GM21825 (cell line): ENCODE data around the gene OR10A4.
"Not testable (repeated sequence)": the region's sequence is repeated elsewhere in the genome, so short reads cannot be mapped to it uniquely, and the experiment has no call there.

Source experiments
- ATAC-seq: cut with Tn5 transposase; IDR thresholded peaks from one replicate; pipeline ENCODE4 v1.9.1; 2021; ENCODE audit warnings: mild to moderate bottlenecking, moderate library complexity; ENCODE audit not compliant: unreplicated experiment

The OR10A4 gene, protein sequence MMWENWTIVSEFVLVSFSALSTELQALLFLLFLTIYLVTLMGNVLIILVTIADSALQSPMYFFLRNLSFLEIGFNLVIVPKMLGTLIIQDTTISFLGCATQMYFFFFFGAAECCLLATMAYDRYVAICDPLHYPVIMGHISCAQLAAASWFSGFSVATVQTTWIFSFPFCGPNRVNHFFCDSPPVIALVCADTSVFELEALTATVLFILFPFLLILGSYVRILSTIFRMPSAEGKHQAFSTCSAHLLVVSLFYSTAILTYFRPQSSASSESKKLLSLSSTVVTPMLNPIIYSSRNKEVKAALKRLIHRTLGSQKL

DNA sequence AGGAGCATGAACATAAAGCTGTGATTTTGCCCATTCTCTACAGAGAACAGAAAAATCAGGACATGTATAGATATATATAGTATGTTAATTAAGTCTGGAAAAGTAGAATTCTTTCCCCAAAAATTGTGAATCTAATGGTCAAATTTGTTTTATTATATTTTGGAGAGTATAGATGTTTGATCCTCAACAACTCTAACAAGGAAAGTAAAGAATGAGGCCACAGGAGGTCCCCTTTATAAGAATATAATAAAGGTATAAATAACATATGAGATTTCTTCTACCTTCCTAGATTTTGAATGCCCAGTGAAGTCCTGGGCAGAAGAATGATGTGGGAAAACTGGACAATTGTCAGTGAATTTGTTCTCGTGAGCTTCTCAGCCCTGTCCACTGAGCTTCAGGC is at the start of gene OR10A4:
Gene OR10A4 (plus strand): TSS at position 301 of the 400 bp plus-strand sequence. CDS start 23 bp downstream, at position 324.
- no peak for ATAC-seq

DNA sequence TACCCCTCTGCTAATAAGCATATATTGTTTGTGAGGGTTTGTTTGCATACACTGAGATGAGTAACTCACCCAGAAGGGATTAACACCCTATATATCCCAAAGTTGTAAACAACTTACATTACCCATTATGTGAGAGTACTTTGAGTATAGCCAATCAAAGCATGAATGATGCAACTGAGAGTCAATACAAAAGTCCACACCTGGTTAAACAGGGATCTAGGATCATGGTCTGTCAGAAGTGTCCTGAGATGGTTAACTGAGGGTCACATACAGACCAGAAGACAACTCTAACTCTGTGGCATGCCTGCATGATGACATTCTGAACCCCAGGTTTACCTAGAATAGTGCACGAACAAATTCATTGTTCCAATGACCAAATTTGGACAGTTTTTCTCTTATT is 48.3 kb upstream of the OR10A4 start:
- ATAC-seq, result no peak

DNA sequence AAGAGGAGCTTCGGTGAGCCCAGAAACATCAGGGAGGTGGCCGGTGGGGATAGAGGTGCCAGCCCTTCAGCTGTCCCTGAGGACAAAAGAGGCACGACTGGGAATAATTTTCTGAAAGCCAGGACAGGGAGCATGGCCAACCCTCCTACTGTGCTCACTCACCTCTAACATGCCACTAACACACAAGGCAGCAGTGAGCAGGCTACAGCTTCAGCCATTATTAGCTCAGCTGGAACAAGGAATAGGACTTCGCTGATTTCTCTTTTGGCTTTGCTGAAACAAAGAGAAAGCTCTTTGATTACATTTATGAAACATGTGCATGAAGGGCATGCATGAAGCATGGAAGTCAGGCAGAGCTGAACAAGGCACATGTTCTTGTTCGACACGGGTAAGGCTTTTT is 43.1 kb upstream of the OR10A4 start:
- no peak for ATAC-seq

DNA sequence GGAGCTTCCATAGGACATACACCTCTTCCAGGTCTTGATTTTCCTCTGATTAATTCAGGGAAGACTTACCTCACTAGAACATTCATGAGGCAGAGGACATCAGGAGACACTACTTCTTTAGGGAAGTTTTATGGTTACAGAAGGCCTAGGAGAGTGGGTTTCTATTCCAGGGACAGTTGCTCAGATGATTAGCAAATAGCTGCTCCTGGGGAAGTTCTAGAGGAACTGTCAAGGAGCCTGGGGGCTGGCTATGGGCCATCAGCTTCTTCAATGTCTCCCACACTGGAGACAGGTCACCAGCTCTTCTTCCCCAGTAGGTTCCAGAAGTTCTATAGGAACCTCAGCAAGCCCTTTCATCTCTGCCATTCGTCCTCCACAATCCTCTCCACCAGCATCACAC is 42.4 kb upstream of the OR10A4 start:
- ATAC-seq, result no peak

DNA sequence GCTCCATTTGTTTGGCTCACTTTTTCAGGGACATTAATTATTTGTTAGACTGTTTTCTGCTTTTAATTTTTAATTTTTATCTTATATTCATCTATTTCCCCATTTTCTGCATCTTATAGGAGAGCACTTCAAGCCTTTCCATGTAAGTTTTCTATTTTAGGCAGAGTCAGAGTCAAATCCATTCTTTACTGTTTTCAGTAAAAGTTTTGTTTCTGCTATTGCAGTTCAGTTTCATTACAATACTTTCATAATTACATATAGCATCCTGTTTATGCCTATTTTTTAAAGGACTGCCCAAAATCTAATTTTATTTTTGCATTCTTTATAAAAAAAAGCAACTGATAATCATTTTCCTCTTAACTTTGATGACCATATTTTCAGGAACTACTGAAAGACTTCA is 34.7 kb upstream of the OR10A4 start:
- ATAC-seq, result no peak

DNA sequence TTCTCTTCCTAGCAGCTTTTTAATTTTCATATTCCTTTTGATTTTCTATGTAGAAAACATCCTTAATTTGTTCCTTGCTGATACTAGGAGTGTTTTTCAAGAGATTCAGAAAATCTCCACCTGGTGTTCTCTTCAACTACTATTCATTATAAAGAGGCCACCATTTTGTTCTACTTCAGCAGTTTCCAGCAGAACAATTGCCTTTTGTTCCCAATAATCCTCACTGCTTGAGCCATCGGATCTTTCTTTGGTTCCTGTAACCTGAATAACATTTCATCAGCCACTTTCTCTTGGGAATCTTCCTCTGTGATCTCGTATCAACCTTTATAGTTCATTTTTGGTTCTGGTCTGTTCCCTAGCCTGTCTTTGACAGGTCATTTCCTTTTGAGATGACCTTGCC is 32.8 kb upstream of the OR10A4 start:
- ATAC-seq, result no peak

DNA sequence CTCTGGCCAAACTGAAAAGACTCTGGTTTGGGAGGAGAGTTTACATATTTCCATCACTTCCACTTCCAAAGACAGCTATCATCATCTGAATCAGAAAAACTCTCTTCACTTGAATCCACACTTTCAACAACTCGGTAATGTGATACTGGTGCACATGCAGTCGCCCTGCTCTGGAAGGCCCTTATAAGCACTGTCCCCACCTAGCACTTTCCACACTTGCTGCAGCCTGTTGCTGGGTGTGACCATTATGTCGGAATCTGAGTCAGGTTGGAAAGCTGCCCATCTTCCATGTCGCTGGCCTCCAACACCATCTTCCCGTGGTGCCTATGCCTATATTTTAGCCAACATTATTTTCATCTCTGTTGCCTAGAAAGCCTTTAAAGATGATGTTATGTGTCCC is 32.1 kb upstream of the OR10A4 start:
- ATAC-seq, result no peak

DNA sequence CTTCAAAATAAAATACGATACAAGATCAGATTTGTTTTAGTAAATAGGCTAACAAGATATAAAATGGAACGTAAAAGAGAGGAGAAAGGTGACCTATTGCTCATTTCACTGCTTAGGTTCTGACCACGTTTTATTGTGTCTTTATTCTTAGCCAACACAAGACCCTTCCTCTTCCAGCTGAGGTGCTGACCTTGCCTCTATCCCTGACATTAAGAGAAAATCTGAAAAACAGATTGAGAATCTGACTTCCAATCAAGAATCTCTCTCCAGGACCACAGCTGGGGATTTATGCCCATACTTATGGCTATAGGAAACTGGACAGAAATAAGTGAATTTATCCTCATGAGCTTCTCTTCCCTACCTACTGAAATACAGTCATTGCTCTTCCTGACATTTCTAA is 31.0 kb upstream of the OR10A4 start, which contains the start of gene OR10A5:
Gene OR10A5 (plus strand): TSS at position 301 of the 400 bp plus-strand sequence. CDS start 0 bp downstream, at position 301.
- ATAC-seq, result no peak

DNA sequence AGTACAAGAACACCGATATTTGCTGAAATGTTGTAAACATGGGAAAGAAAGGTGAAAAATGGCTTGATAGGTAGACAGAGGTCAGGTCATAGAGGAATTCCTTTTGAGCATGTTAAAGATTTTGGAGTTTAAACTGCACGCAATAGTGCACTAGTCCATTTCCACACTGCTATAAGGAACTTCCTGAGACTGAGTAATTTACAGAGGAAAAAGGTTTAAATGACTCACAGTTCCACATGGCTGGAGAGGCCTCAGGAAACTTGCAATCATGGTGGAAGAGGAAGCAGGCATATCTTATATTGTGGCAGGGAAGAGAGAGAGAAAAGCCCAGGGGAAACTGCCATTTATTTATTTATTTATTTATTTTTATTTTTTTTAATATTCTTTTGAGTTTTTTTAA is 25.9 kb upstream of the OR10A4 start:
- no peak for ATAC-seq

DNA sequence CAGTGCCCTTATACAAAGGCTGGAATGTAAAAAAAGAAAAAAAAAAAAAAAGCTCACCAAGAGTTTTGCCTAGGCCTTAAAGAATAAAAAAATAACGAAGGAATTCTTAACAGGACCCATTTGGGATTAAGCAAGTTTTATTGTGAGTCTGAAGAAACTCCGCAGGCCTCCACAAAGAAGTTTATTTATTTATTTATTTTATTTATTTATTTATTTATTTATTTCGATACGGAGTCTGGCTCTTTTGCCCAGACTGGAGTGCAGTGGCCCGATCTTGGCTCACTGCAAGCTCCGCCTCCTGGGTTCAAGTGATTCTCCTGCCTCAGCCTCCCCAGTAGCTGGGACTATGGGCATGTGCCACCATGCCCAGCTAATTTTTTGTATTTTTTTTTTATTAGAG is 21.6 kb upstream of the OR10A4 start:
- ATAC-seq, result not testable (repeated sequence)

DNA sequence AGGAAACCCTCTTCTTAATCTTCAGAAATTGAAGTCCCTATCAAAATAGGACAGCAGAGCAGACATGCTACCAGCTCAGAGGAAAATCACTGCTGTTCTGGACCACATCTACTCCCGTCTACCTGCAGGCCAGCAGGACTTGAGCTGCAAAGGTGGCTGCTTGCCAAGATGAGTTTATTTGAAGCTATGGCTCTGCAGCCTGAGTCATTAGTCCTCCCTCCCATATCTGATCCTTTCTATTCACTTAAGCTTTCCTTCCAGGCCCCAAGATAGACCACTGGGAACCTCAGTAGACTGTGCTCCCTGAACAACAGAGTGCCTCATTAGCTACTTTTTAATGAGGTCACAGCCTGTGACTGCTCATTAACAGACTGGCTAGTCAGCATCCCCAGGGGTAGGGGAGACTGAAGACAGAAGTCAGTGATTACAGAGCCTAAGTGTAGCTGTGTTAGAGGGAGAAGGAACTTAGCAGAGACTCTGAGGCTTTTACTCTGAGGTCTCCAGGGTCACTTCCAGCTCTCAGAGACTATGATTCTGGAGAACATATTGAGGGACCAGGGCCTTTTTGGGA is 20.4 kb upstream of the OR10A4 start:
- ATAC-seq, result no peak

DNA sequence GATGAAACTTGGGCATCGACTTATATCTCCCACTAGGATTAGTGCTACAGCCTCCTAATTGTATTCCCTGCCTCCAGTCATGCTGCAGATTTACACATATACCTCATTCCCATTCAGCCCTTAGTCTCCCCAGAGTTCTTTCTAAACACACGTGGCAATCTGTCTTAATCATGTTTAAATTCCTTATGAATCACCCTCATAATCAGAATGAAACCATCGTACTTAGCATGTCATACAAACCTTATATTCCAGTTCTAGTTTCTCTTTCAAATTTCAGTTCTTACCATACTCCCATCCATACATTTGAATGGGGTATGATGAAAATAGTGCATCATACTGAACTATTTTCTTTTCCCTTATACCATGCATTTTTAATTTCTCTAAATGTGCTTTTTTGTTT is 19.6 kb upstream of the OR10A4 start:
- ATAC-seq, result no peak

DNA sequence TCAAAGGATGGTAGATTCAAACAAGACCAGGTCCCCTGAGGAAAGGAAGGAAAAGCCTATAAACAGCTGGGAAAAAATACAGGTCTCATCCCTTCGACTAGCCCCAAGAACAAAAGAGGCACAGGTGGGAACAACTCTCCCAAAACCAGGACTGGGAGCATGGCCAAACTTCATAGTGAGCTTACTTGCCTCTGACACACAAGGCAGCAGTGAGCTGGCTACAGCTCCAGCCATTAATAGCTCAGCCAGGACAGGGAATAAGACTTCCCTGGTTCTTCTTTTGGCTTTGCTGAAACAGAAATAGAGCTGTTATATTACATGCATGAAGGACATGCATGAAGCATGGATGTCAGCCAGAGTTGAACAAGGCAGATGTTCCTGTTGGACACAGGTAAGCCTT is 13.5 kb upstream of the OR10A4 start, which contains the start of gene OR10A2:
Gene OR10A2 (plus strand): TSS at position 97 of the 400 bp plus-strand sequence. CDS start 6,698 bp downstream, outside the sequence.
- no peak for ATAC-seq

DNA sequence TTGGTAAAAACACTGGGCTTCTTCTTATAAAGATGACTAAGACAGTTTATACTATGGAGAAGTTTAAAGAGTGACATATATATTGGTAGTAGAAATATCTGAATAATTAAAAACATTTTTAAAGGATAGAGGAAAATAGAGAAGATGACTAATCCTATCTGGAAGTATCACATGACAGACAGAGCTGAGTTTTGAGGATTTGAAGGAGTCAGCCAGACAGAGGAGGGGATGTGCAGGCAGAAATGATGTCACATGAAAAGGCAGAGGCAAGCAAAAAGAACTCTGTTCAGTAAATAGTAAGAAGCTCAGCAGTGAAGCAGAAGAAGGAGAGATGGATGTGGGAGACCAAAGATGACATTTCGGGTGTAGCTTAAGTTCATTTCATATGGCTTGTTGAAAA is 12.0 kb upstream of the OR10A4 start:
- ATAC-seq, result no peak

DNA sequence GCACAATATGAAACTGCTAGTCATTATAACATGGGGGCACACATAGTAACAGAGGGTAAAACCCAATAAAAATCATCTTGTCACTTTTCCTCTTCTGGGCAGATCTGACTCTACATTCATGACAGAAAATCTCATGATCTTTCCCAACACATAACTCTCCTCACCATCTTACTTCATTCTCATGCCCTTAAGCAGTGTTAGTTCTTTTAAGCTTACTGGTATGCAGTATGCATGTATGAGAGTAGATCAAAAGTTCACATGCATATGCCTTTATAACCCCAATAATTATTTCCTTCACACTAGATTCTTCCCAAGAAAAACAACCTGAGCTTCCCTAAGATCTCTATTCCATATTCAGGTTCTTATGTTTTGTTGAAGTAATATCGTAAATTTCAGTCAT is 5.1 kb upstream of the OR10A4 start:
- ATAC-seq, result no peak

DNA sequence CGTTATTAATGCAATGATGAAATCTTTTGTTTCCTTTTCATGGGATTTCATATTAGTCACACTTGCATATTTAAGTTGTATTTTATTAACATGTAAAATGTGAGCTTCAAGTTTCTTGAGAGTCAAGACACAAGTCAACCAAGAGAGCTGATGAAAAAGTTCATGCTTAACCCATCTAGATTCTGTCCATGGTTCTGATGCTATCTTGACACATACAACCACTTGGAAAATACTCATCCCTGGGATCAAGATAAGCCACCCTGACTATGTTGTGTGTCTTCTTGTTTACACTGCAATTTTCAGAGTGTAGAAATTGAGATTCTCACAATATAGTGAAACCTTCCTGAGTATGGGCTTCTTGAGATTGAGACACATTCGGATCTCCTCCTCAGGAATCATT is 664 bp upstream of the OR10A4 start:
- no peak for ATAC-seq

DNA sequence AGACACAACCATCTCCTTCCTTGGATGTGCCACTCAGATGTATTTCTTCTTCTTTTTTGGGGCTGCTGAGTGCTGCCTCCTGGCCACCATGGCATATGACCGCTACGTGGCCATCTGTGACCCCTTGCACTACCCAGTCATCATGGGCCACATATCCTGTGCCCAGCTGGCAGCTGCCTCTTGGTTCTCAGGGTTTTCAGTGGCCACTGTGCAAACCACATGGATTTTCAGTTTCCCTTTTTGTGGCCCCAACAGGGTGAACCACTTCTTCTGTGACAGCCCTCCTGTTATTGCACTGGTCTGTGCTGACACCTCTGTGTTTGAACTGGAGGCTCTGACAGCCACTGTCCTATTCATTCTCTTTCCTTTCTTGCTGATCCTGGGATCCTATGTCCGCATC is 489 bp downstream of the OR10A4 start:
- ATAC-seq, result no peak

DNA sequence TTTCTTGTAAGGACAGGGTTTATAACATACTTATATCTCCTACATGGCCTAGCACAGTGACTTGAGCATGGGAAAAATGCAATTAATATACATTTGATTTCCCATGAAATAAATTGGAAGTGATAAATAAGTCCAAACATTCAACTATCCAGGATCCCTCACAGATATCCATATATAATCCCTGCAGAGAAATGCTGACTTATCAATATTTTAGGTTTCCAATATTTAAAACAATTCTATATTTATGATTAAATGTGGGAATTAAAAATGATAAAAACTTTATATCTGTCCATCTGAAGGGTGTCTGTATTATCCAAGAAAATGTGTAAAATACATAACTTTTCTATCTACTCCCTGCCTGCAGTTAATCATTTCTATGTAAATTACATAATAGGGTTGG is 6.3 kb downstream of the OR10A4 start:
- ATAC-seq, result no peak

DNA sequence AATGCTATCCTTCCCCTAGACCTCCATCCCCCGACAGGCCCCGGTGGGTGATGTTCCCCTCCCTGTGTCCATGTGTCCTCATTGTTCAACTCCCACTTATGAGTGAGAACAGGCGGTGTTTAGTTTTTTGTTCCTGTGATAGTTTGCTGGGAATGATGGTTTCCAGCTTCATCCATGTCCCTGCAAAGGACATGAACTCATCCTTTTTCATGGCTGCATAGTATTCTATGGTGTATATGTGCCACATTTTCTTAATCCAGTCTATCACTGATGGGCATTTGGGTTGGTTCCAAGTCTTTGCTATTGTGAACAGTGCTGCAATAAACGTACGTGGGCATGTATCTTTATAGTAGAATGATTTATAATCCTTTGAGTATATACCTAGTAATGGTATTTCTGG is 11.3 kb downstream of the OR10A4 start:
- ATAC-seq, result not testable (repeated sequence)

DNA sequence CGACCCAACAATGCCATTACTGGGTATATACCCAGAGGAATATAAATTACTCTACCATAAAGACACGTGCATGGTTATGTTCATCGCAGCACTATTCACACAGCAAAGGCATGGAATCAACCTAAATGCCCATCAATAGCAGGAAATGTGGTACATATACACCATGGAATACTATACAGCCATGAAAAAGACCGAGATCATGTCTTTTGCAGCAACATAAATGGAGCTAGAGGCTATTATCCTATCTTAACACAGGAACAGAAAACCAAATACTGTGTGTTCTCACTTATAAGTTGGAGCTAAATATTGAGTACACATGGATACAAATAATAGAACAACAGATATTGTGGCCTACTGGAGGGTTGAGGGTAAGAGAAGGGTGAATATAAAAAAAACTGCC is 12.4 kb downstream of the OR10A4 start:
- ATAC-seq, result no peak

DNA sequence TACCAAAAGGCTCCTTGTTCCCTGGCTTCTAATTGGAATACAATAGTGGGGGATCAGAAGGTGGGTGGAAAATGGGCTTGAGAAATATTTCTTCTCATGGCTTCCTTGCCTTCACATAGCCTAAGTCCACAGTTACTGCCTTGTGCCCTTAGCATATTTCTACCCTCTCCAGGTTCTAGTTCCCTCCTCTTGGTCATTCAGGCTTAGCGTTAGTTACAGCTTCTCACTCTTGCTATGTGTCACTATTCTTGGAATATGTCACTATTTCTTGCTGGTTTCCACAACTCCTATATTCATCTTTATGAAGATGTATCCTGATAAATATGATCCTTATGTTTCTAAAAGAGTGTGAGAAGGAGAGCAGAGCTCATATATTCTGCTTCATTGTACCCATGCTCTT is 13.4 kb downstream of the OR10A4 start:
- ATAC-seq, result no peak

DNA sequence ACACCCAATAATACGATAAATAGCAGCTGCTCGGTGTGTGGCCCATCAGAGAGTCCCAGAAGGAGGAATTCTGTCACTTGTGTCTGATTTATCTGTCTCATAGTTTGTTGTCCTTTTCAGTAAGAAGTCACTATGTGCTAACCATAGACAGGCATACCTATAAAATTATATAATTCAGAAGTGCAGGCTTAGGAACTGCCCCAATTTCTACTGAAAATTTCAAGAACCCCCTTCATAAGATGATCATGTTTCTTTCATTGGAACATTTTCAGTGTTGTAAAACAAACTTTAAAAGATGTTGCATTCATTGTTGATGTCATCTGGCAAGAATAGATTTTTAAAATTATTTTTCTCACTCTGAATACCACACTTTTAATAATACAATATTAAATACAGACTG is 16.0 kb downstream of the OR10A4 start, which contains the start of gene OR2D2:
Gene OR2D2 (minus strand): TSS at position 101 of the 400 bp plus-strand sequence. CDS start 0 bp downstream, at position 101.
- no peak for ATAC-seq
